Activated CD8-positive, alpha-beta memory T cell treated with anti-CD3 and anti-CD28 coated beads for 4 hours (primary cell): ENCODE measurements around the gene PRRC2B.
"Not testable (repeated sequence)": the region's sequence is repeated elsewhere in the genome, so short reads cannot be mapped to it uniquely, and the experiment has no call there.

ENCODE experiments used
- DNase-seq, 2 donors: peaks; one replicate each; pipeline ENCODE4 v3.0.0-alpha.2; 2020; ENCODE audit warnings: low read depth in 2 of 2

The PRRC2B gene

DNA sequence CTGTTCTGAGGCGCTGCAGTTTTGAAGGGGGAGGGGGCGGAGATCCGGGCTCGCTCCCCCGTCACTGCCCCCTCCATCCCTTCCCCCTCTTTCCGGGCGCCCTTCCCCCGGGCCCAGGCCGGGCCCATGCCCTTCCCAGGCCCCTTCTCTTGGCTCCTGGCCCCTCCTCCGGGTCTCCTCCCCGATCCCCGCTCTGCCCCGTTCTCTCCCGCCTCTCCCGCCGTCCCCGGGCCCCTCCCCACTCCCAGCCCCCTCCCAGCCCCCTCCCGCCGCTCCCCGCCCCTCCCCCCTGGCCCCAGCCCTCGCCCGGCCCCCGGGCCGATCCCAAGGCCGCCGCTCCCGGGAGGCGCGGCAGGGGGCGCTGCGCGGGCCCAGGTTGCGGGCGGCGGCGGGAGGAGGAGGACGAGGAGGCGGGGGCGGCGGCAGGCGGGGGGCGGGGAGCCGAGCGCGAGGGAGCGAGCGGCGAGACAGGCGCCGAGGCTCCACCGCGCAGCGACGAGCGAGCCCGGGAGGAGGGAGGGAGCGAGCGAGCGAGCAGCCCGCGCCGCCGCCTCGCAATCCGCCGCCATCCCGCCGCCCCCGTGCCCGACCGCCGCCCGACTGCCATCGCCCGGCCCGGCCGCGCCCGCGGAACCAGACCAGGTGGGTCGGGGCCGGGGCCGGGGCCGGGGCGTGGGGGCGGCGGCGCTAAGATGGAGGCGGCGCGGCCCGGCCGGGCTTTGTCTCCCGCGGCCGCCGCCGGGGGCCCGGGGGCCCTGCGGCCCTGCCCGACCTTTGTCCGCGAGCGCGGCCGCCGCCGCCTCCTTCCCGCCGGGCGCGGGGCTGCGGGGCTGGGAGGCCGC lies at the start of gene PRRC2B:
PRRC2B (plus strand) TSS at position 465 of the 842 bp plus-strand sequence. CDS start 36,059 bp downstream, outside the sequence.
- peak; percentile 73 to 76 for DNase-seq

DNA sequence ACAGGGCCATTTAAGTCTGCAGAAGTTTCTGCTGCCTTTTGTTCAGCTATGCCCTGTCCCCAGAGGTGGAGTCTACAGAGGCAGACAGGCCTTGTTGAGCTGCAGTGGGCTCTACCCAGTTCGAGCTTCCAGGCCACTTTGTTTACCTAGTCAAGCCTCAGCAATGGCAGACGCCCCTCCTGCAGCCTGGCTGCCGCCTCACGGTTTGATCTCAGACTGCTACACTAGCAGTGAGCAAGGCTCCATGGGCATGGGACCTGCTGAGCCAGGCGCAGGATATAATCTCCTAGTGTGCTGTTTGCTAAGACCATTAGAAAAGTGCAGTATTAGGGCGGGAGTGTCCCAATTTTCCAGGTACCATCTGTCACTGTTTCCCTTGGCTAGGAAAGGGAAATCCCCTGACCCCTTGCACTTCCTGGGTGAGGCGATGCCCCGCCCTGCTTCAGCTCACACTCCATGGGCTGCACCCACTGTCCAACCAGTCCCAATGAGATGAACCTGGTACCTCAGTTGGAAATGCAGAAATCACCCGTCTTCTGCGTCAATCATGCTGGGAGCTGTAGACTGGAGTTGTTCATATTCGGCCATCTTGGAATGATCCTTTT lies 48.9 kb upstream of the PRRC2B start:
- DNase-seq, result not testable (repeated sequence)

- no peak for DNase-seq
Observed at GRCh38 chr9:131346559-131346958, 47.3 kb upstream of the PRRC2B start.

- no peak for DNase-seq
Observed at GRCh38 chr9:131347376-131348020, 46.4 kb upstream of the PRRC2B start.

DNA sequence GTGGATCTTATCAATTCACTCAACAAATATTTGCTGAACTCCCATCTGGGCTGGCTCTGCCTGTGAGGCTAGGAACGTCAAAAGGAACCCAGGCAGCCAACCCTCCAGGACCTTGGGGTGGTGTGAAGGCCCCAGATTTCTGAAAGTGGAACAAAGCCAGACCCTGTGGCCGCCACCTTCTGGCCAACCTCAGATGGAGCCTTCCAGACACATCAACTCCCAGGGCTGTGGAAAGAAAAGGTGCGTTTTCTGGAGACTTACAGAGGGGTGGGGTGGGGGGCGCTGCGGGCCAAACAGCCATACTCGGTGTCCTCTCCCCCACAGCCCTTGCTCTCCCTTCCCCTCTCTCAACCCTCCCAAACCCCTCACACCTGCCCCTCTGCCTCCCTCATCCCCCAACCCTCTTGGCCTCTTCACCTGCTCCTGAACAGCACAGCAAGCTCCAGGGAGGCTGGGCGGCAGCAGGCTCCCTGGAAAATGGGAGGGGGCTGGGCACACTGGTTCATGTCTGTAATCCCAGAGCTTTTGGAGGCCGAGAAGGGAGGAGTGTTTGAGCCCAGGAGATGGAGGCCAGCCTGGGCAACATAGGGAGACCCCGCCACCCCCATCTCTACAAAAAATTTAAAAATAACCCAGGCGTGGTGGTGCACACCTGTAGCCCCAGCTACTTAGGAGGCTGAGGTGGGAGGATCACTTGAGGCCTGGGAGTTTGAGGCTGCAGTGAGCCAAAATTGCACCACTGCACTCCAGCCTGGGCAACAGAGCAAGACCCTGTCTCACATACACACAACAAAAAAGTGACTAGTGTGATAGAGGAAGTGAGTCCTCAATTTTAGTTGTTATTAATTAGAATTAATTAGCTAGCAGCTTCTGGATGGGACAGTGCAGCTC lies 45.0 kb upstream of the PRRC2B start:
- no peak for DNase-seq

GRCh38 chr9:131349522-131349880 lies 44.4 kb upstream of the PRRC2B start:
- no peak for DNase-seq

DNA sequence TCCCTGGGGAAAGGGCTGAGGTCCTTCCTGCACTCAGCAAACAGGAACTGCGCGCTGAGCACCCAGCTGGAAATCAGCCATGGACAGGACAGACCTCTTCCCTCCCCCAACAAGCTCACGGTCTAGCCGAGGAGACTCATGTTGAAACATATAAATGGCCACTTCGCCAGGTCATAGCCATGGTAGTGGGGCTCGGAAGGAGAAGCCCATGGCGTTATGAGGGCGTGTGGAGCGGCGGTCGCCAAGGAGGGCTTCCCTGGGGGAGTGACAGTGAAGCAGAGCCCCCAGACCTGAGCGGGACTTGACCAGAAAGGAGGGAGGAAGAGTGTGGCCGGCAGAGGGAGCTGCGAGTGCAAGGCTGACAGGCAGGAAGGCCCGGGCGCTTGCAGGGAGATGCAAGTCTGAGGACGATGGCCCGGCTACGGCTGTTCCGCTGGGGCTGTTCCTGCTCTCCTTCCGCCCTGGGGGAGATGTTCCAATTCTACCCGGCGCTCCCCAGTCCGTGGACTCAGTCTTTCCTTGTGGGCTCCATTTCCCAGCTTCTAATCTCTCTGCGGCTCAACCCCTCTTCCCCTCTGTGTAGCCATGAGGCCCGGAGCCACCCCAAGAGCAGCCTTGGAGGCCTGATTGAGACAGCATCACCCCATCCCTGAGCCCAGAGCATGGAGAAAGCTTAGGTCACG lies 43.9 kb upstream of the PRRC2B start:
- DNase-seq, result peak; percentile 69 to 74

DNA sequence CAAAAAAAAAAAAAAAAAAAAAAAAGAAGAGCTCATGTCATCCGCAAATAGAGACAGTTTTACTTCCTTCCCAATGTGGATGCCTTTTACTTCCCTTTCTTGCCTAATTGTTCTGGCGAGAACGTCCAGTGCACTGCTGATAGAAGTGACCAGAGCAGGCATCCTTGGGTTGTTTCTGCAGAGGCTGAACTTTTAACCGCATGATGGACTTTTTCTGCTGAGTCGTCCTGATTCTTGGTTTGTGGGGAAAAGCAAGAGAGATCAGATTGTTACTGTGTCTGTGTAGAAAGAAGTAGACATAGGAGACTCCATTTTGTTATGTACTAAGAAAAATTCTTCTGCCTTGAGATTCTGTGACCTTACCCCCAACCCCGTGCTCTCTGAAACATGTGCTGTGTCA lies 37.4 kb upstream of the PRRC2B start:
- DNase-seq, result not testable (repeated sequence)

DNA sequence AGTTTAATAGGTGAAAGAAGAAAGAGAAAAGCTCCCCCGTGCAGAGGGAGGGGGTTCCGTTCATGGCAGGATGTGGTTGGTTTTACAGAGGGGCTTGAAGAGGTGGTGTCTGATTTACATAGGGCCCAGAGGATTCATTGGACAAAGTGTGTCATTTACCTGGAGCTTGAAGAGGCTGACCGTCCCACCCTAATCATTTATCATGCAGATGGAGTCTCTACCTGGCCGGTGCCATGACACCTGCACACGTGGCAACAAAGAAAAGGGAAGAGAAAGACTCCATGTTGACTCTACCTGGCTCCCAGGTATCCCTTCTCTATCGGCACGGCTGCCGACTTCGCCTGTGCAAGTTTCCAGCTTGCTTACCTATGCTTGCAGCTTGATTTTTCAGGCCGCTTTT lies 35.3 kb upstream of the PRRC2B start:
- DNase-seq, result no peak

- no peak for DNase-seq
Observed at GRCh38 chr9:131361202-131361833, 32.6 kb upstream of the PRRC2B start.

- DNase-seq, result no peak
Observed at GRCh38 chr9:131365546-131365945, 28.3 kb upstream of the PRRC2B start.

DNA sequence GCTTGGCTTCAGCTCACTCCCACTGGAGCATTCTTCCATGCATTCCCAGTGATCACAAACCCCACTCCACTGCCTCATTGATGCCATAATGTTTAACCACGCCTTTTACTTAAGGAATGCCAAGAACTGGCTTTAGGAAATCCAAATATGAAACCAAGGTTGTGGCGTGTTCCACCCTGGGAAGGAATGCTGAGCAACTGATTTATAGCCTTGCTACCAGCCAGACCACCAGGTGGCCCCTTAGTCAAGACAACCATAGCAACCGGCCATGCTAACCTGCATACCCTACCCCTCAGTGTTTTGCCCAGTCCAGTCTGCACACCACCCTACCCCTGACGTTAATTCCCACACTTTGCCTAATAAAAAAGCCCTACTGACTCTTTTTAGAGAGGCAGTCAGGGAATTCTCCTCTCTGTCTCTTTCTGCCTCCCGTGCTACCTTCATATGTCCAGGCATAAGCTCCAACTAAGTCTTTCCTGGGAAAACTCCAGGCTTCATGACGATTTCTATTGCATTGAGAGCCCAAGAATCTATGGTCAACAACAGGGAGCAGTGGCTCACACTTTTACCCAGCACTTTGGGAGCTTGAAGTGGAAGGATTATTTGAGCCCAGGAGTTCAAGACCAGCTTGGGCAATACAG lies 27.0 kb upstream of the PRRC2B start:
- no peak for DNase-seq

DNA sequence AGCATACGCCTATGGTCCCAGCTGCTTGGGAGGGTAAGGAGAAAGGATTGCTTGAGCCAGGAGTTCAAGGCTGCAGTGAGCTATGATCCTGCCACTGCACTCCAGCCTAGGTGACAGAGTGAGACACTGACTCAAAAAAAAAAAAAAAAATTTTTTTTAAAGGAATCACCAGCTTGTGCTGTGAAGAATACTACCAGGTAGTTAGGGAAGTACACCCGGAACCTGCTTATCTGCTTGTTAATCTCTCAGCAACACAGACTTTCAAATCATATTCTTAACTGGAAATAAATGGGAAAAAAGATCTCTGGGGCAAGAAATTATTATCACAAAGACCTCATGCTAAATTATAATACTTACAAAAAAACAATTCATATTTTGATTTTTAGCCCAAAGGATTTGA lies 26.4 kb upstream of the PRRC2B start:
- DNase-seq, result no peak

DNA sequence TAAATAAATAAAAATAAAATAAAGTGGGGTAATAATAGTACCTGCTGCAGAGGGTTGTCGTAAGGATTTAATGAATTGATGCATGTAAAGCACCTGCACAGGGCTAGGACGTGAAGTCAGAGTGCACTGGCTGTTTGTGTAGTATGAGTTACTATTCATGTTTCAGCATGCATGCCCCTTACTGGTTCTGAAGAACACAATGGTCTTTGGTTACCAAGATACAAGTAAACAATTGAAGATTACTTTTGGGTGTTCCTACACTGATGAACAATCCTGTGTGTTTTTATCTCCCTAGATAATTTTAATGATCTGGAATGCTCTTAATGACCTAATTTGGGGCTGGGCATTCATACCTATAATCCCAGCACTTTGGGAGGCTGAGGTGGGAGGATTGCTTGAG lies 23.2 kb upstream of the PRRC2B start:
- DNase-seq, result no peak

GRCh38 chr9:131372599-131372973 lies 21.3 kb upstream of the PRRC2B start:
- DNase-seq, result not testable (repeated sequence)

GRCh38 chr9:131374638-131375037 lies 19.2 kb upstream of the PRRC2B start:
- DNase-seq, result not testable (repeated sequence)

GRCh38 chr9:131379056-131379455 lies 14.8 kb upstream of the PRRC2B start:
- no peak for DNase-seq

GRCh38 chr9:131382850-131383729 lies 10.8 kb upstream of the PRRC2B start:
- no peak for DNase-seq

DNA sequence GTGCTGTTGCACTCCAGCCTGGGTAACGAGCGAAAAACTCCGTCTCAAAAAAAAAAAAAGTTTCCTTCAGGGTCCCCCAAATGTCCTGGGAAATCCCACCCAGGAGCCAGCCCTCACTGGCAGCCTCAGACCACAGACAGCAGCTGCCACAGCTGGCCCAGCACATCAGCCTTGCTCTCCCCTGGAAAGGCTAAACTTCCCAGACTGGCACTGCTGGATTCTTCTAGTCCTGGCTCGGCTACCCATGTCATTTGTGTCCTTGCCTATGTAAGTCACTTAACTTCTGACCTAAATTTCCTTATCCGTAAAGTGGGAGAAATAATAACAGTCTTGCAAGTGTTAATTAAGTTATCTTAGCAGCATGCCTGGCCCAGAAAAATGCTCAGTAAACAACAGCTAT lies 8.6 kb upstream of the PRRC2B start:
- no peak for DNase-seq
